ENCODE data around the gene LMAN1L. TPM values are rescaled to one million over a fixed set of nuclear protein-coding genes. Genes with fewer than 3 reads are reported as not detected.

Gene LMAN1L
- total and polyA plus RNA-seq, 3 donors from 2014 or later: 2.2 to 4.6 (median 4.3) TPM

DNA sequence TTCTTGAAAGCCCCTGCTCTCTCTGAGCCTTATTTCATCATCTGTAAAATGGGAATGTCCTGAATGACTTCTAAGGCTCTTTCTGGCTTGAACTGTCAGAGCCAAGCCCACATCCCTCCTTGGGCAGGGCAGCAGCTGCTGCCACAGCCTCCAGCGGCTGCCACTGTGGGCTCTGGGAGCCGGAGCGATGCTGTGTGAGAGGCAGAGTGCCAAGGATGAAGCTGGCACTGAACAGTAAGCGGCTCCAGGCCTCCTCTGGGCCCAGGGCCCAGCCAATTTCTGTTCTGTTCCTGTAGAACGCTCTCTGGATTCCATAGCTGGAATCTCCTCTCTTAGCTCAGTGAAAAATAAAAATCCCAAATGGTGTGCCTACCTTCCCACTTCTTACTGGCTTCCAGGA, 18.2 kb downstream of the LMAN1L start:
- DNase-seq: no peak
- Histone ChIP-seq H3K36me3 (ENCODE audit: low read depth, missing control alignments) (no peaks in the 10 kb centered on the region), H3K4me1 (no peaks in the 10 kb centered on the region), H3K4me3 (no peak overlapping the region), H3K9me3 (no peaks in the 10 kb centered on the region), H3K27me3 (no peaks in the 10 kb centered on the region), H3K27ac (no peak overlapping the region)
- TF ChIP-seq POLR2A (IDR thresholded peaks at IDR 0.05): no peak
- TF ChIP-seq, protein P1, sequence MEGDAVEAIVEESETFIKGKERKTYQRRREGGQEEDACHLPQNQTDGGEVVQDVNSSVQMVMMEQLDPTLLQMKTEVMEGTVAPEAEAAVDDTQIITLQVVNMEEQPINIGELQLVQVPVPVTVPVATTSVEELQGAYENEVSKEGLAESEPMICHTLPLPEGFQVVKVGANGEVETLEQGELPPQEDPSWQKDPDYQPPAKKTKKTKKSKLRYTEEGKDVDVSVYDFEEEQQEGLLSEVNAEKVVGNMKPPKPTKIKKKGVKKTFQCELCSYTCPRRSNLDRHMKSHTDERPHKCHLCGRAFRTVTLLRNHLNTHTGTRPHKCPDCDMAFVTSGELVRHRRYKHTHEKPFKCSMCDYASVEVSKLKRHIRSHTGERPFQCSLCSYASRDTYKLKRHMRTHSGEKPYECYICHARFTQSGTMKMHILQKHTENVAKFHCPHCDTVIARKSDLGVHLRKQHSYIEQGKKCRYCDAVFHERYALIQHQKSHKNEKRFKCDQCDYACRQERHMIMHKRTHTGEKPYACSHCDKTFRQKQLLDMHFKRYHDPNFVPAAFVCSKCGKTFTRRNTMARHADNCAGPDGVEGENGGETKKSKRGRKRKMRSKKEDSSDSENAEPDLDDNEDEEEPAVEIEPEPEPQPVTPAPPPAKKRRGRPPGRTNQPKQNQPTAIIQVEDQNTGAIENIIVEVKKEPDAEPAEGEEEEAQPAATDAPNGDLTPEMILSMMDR (IDR thresholded peaks at IDR 0.05): no peak
- intact Hi-C loops (cut with DNase I; ENCODE audit: low total_unique reads): no loop called here
- 70 to 93% methylated on average over 2 to 5 of the region's 5 CpGs for WGBS, 2 donors

DNA sequence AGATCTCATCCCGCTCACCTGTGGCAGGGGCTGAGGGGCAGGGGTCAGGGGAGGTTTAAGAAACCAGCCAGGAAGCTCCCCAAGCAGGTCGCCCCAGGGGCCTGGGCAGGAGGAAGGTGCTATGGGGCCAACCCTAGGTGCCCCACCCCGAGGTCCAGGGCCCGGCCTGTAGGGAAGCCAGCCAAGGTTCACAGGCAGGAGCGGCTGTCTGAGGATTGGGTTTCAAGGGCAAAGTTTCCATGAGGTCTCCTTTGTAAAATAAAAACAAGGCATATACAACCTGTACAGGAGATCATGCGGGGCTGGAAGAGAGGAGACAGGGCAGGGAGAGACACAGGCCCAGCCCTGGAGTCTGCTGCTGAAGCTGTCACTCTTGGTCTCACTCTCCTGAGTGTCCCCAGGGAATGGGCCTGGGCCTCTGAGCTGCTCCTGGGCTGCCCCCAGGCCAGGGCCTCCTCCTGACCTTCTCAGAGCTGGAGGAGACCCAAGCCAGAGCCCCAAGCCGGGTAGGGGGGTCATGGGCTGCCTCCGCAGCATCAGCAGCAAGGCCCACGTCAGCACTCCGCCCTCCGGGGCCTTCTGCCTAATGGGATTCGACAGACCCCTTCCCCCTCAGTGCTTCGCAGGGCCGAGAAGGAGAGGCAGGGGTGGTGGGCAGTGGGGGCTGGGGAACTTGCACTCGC, 19.3 kb downstream of the LMAN1L start:
- no peak for DNase-seq
- Histone ChIP-seq H3K36me3 (ENCODE audit: low read depth, missing control alignments) (no peaks in the 10 kb centered on the region), H3K27me3 (no peaks in the 10 kb centered on the region), H3K9me3 (no peaks in the 10 kb centered on the region), H3K4me3 (no peak overlapping the region), H3K4me1 (no peaks in the 10 kb centered on the region), H3K27ac (no peak overlapping the region)
- TF ChIP-seq, protein P1 (IDR thresholded peaks at IDR 0.05): no peak
- no peak for TF ChIP-seq POLR2A (IDR thresholded peaks at IDR 0.05)
- intact Hi-C loops (cut with DNase I; ENCODE audit: low total_unique reads): no loop called here
- 68 to 71% methylated on average over 9 to 15 of the region's 15 CpGs for WGBS, 2 donors

DNA sequence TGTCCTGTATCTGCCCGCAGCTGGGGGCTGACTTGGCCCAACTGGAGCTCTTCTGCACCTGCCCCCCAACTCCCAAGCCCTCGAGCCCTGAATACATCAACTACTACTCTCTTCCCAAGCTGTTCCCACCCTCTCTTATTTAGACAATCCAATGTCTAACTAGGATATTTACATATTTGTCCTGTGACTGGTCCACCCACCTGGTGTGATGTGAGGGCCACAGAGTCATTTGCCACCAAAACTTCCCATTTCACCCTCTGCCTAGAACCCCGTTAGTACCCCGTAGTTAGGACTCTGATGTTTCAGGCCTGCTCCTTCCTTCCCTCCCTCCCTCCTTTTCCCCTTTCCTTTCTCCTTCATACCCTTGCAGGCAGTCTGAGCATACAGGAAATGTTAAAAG, 20.2 kb downstream of the LMAN1L start:
- intact Hi-C loops (cut with DNase I; ENCODE audit: low total_unique reads): no loop called here
- DNase-seq: no peak
- no peak for TF ChIP-seq POLR2A (IDR thresholded peaks at IDR 0.05)
- TF ChIP-seq, protein P1 (IDR thresholded peaks at IDR 0.05): no peak
- Histone ChIP-seq H3K36me3 (ENCODE audit: low read depth, missing control alignments) (no peaks in the 10 kb centered on the region), H3K27me3 (no peaks in the 10 kb centered on the region), H3K27ac (no peak overlapping the region), H3K4me3 (no peak overlapping the region), H3K4me1 (no peaks in the 10 kb centered on the region), H3K9me3 (no peaks in the 10 kb centered on the region)
- 86 to 87% methylated on average over 4 of the region's 4 CpGs for WGBS, 2 donors

DNA sequence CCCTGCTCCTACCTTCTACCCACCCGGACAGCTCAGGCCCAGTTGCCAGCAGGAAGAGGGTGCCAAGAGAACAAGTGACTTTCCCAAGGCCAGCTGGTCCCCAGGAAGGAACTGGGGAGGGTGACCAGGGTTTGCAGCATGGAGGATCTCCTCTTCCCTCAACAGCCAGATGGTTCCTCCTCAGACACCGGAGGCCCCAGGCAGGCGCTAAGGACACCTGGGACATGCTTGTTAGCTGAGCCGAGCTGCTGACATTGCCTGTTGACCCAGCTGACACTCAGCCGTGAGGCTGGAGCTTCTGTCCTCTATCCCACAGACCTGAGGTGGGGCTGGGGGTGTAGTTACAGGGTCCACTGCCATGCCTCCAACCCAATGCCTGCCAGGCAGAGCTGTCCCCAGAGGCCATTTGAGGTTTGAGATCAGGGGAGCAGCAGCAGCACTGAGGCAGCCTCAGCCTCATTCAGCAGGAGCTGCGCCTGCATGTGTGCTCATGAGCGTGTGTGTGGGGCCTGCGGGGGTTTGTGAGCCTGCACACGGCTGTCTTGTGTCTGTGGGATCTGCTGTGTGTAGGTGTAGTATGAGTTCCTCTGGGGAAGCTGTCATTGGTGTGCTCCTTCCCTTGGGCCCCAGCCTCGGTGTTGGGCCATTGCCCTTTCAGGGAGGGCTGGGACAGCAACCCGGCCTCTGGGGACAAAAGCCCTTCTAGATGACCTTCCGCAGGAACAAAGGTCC, 20.9 kb downstream of the LMAN1L start:
- 81 to 87% methylated on average over 5 to 12 of the region's 12 CpGs for WGBS, 2 donors
- Histone ChIP-seq H3K4me3 (no peak overlapping the region), H3K27me3 (no peaks in the 10 kb centered on the region), H3K4me1 (no peaks in the 10 kb centered on the region), H3K27ac (no peak overlapping the region), H3K36me3 (ENCODE audit: low read depth, missing control alignments) (no peaks in the 10 kb centered on the region), H3K9me3 (no peaks in the 10 kb centered on the region)
- DNase-seq: no peak
- TF ChIP-seq, protein P1 (IDR thresholded peaks at IDR 0.05): no peak
- no peak for TF ChIP-seq POLR2A (IDR thresholded peaks at IDR 0.05)
- intact Hi-C loops (cut with DNase I; ENCODE audit: low total_unique reads): no loop called here
